Measurements from ENCODE around the gene FAM229A. TPM values are rescaled to one million over a fixed set of nuclear protein-coding genes. Genes with fewer than 3 reads are reported as not detected.

FAM229A gene
- total and polyA plus RNA-seq, 9 of the 15 experiments (the other 6 are each of a cell fraction or from before 2014, with no cell fraction given): 0.04 to 21.6 (median 7.4) TPM

DNA sequence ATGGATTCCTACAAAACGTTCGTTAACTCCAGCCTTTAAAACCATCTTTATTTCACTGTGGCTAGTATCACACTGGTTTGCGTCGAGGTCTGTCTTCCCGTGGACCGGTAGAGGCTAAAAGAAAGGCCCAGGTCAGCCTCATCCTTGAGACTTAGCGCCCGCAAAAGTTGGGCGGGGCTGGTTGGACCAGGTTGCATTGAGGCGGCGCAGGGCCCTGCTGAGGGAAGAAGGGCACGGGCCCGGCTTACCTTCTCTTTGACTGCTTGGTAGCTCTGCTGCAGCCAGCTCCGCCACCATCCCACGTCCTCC lies 31.5 kb upstream of the FAM229A start (continued):
- TF ChIP-seq MAZ (CRISPR knock-in tag; conservative IDR thresholded peaks at IDR 0.05 in 1 of 2, IDR thresholded peaks at IDR 0.05 in 1 of 2) (peak; percentile 16 to 34; a peak in 2 of 4 replicates), ZNF143 (CRISPR knock-in tag; IDR thresholded peaks at IDR 0.05) (peak; percentile 38; the same call in 1 of the 2 replicates), ZNF592 (IDR thresholded peaks at IDR 0.05) (peak; percentile 25; the same call in 1 of the 2 replicates), ZFPM2 (CRISPR knock-in tag; IDR thresholded peaks at IDR 0.05) (peak; percentile 12; the same call in 1 of the 2 replicates), ZC3H8 (IDR thresholded peaks at IDR 0.05) (no peak), CREM (IDR thresholded peaks at IDR 0.05; ENCODE audit: low read depth) (no peak), STAT5B (CRISPR knock-in tag; IDR thresholded peaks at IDR 0.05) (0 out of 2 replicates have a peak, but pooled peaks have one; percentile 39), CHAMP1 (IDR thresholded peaks at IDR 0.05) (no peak), ZBTB43 (CRISPR knock-in tag; IDR thresholded peaks at IDR 0.05) (0 out of 2 replicates have a peak, but pooled peaks have one; percentile 73), NCOA6 (IDR thresholded peaks at IDR 0.05) (no peak), FOXP4 (CRISPR knock-in tag; IDR thresholded peaks at IDR 0.05; ENCODE audit: borderline replicate concordance) (peak; percentile 62; the same call in 1 of the 2 replicates), PRMT5 (CRISPR knock-in tag; IDR thresholded peaks at IDR 0.05) (no peak), ZNF584 (CRISPR knock-in tag; IDR thresholded peaks at IDR 0.05; ENCODE audit: low read depth) (0 out of 2 replicates have a peak, but pooled peaks have one; percentile 40)

Measured in K562 (cell line).